IPS-20b (cell line): ENCODE results near the gene RTN4R.

ENCODE experiments used
- H3K27ac ChIP-seq: one replicate; pipeline ENCODE4 v1.5.1; 2013; ENCODE audit warnings: low read length
- H3K27me3 ChIP-seq: 2 replicates; pipeline ENCODE4 v1.6.1; 2013; ENCODE audit warnings: mild to moderate bottlenecking, low read length, inconsistent platforms; ENCODE audit not compliant: insufficient read depth
- H3K36me3 ChIP-seq: 2 replicates; pipeline ENCODE4 v1.6.1; 2013; ENCODE audit warnings: low read depth, mild to moderate bottlenecking, inconsistent platforms, low read length, moderate library complexity; ENCODE audit not compliant: insufficient read depth
- H3K4me1 ChIP-seq: 2 replicates; pipeline ENCODE4 v1.6.1; 2013; ENCODE audit warnings: mild to moderate bottlenecking, control low read depth, inconsistent platforms, low read length, moderate library complexity; ENCODE audit not compliant: insufficient read depth
- H3K4me3 ChIP-seq: 2 replicates; pipeline ENCODE4 v1.5.1; 2013; ENCODE audit warnings: mild to moderate bottlenecking, low read length, inconsistent platforms
- H3K9ac ChIP-seq: 2 replicates; pipeline ENCODE4 v1.6.1; 2013; ENCODE audit warnings: low read depth, mild to moderate bottlenecking, inconsistent platforms, low read length, moderate library complexity
- H3K9me3 ChIP-seq: 2 replicates; pipeline ENCODE4 v1.6.1; 2013; ENCODE audit warnings: mild to moderate bottlenecking, low read depth, low read length, inconsistent platforms; ENCODE audit not compliant: insufficient read depth

The RTN4R gene

GRCh38 chr22:20198557-20199319 lies 69.4 kb downstream of the RTN4R start:
- Histone ChIP-seq H3K27me3 (peaks cover 4% of the 10 kb centered on the region; the same call in 1 of the 2 replicates), H3K9ac (no peak overlapping the region), H3K27ac (no peak overlapping the region), H3K36me3 (no peaks in the 10 kb centered on the region), H3K4me3 (no peak overlapping the region), H3K9me3 (no peaks in the 10 kb centered on the region), H3K4me1 (peaks cover 7% of the 10 kb centered on the region; the same call in 1 of the 2 replicates)

DNA sequence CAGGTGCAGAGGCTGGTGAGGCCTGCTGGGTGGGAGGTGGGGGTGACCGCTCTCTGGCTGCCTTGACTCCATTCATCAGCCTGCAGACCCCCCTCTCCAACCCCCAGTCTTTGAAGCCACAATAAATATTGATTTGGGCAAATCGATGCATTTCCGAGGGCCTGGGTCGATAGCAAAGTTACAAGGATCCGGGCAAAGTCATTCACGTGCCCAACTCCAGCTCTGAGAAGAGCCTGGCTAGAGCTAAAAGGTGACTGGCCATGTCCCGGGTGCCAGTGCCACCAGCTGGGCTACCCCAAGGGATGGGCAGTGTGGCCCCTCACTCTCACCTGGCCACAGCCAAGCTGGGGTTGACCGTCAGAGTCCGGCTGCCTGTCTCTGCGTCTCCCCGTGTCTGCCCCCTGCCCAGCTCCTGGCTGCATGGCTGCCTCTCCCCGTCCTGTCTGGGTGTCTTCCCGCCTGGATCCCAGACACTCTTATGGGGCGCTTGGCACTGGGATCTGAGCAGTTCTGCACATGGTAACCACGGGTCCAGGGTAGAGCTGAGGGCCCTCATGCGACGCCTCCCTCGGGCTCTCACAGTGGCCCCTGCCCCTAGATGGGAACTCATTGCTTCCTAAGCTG lies 70.6 kb downstream of the RTN4R start:
- Histone ChIP-seq H3K27ac (no peak overlapping the region), H3K4me3 (no peak overlapping the region), H3K27me3 (peaks cover 4% of the 10 kb centered on the region; the same call in 1 of the 2 replicates), H3K9me3 (no peaks in the 10 kb centered on the region), H3K36me3 (no peaks in the 10 kb centered on the region), H3K4me1 (no peaks in the 10 kb centered on the region), H3K9ac (no peak overlapping the region)

GRCh38 chr22:20196094-20196842 lies 71.8 kb downstream of the RTN4R start:
- no peaks in the 10 kb centered on the region for H3K4me1 ChIP-seq
- no peaks in the 10 kb centered on the region for H3K36me3 ChIP-seq
- H3K27ac ChIP-seq = no peak overlapping the region
- peaks cover 4% of the 10 kb centered on the region; the same call in 1 of the 2 replicates for H3K27me3 ChIP-seq
- no peak overlapping the region for H3K9ac ChIP-seq
- no peaks in the 10 kb centered on the region for H3K9me3 ChIP-seq
- no peak overlapping the region for H3K4me3 ChIP-seq

DNA sequence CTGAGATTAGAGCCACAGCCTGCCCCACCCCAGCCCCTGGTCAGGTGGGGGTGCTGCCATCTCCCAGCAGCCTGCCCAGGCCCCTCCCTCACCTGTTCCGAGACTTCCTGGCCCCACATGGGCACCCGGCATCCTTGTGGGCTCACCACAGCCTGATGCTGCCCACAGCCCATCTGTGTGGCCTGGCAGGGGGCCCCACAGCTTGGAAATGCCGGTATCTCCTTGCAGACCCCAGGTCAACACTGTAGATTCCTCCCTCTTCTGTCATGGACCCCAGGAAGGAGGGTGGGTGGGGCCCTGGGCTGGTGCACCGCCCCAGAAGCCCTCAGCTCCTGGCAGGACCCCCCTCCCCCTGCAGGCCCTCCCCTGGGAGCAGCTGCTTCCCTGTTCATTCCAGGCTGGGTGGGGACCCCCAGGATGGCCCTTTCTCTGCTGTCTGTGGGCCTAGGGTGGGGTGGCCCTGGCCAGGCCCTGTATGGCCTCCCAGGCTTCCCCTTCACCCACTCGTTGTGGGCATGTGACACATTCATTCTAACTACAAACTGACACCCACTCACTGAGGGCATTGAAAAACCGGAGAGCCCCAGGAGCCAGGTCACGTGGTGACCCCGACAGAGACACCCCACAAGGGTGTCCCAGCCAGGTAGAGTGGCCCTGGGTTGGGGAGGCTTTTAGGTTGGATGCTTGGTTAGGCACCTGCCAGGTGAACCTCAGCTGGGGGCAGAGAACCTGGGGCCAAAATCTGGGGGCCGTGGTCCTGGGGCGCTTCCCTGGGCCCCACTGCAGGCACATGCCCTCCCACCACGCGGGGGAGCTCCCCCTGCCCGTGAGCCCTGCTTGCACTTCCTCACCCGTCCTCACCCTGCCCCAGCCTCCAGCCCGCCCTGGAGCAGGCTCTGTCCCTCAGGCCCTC lies 73.2 kb downstream of the RTN4R start:
- H3K4me3 ChIP-seq = no peak overlapping the region
- H3K36me3 ChIP-seq = no peaks in the 10 kb centered on the region
- H3K9ac ChIP-seq = no peak overlapping the region
- H3K27me3 ChIP-seq = peaks cover 4% of the 10 kb centered on the region; the same call in 1 of the 2 replicates
- H3K9me3 ChIP-seq = no peaks in the 10 kb centered on the region
- H3K27ac ChIP-seq = no peak overlapping the region
- H3K4me1 ChIP-seq = no peaks in the 10 kb centered on the region

- Histone ChIP-seq H3K4me1 (no peaks in the 10 kb centered on the region), H3K4me3 (no peak overlapping the region), H3K9ac (no peak overlapping the region), H3K27ac (no peak overlapping the region), H3K27me3 (no peaks in the 10 kb centered on the region), H3K36me3 (no peaks in the 10 kb centered on the region), H3K9me3 (no peaks in the 10 kb centered on the region)
Measured at GRCh38 chr22:20193761-20194494, 74.2 kb downstream of the RTN4R start.

GRCh38 chr22:20192972-20193760 lies 75.0 kb downstream of the RTN4R start:
- Histone ChIP-seq H3K9ac (no peak overlapping the region), H3K27me3 (no peaks in the 10 kb centered on the region), H3K4me3 (no peak overlapping the region), H3K4me1 (no peaks in the 10 kb centered on the region), H3K9me3 (no peaks in the 10 kb centered on the region), H3K36me3 (no peaks in the 10 kb centered on the region), H3K27ac (no peak overlapping the region)

GRCh38 chr22:20192293-20192971 lies 75.7 kb downstream of the RTN4R start:
- Histone ChIP-seq H3K9me3 (no peaks in the 10 kb centered on the region), H3K4me3 (no peak overlapping the region), H3K9ac (no peak overlapping the region), H3K27ac (no peak overlapping the region), H3K27me3 (no peaks in the 10 kb centered on the region), H3K36me3 (no peaks in the 10 kb centered on the region), H3K4me1 (no peaks in the 10 kb centered on the region)

DNA sequence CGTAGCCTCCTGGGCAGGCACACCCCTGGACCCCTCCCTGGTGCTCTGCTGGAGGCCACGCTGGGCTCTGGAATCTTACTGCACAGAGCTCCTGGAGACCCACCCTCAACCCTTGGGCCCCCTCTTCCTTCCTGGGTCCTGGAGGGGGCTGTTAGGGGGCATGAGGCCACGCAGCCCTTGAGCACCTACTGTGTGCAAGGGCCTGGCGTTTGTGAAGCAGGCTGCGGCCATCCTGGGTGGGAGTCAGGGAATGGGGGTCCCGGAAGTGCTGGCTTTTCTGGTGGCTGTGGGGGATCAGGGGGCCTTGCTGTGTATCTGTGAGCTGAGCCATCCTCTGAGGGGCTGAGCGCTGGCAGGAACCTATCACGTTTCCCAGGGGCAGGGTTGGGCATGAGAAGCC lies 76.3 kb downstream of the RTN4R start:
- Histone ChIP-seq H3K4me1 (no peaks in the 10 kb centered on the region), H3K9ac (no peak overlapping the region), H3K9me3 (no peaks in the 10 kb centered on the region), H3K36me3 (no peaks in the 10 kb centered on the region), H3K4me3 (no peak overlapping the region), H3K27me3 (no peaks in the 10 kb centered on the region), H3K27ac (no peak overlapping the region)
